ENCODE measurements around the gene LPA.
"Not testable (repeated sequence)": the region's sequence is repeated elsewhere in the genome, so short reads cannot be mapped to it uniquely, and the experiment has no call there.

Gene LPA, protein sequence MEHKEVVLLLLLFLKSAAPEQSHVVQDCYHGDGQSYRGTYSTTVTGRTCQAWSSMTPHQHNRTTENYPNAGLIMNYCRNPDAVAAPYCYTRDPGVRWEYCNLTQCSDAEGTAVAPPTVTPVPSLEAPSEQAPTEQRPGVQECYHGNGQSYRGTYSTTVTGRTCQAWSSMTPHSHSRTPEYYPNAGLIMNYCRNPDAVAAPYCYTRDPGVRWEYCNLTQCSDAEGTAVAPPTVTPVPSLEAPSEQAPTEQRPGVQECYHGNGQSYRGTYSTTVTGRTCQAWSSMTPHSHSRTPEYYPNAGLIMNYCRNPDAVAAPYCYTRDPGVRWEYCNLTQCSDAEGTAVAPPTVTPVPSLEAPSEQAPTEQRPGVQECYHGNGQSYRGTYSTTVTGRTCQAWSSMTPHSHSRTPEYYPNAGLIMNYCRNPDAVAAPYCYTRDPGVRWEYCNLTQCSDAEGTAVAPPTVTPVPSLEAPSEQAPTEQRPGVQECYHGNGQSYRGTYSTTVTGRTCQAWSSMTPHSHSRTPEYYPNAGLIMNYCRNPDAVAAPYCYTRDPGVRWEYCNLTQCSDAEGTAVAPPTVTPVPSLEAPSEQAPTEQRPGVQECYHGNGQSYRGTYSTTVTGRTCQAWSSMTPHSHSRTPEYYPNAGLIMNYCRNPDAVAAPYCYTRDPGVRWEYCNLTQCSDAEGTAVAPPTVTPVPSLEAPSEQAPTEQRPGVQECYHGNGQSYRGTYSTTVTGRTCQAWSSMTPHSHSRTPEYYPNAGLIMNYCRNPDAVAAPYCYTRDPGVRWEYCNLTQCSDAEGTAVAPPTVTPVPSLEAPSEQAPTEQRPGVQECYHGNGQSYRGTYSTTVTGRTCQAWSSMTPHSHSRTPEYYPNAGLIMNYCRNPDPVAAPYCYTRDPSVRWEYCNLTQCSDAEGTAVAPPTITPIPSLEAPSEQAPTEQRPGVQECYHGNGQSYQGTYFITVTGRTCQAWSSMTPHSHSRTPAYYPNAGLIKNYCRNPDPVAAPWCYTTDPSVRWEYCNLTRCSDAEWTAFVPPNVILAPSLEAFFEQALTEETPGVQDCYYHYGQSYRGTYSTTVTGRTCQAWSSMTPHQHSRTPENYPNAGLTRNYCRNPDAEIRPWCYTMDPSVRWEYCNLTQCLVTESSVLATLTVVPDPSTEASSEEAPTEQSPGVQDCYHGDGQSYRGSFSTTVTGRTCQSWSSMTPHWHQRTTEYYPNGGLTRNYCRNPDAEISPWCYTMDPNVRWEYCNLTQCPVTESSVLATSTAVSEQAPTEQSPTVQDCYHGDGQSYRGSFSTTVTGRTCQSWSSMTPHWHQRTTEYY (N-terminal part only)
- total RNA-seq: 0 to 0.09 reads per million in 2 donors

DNA sequence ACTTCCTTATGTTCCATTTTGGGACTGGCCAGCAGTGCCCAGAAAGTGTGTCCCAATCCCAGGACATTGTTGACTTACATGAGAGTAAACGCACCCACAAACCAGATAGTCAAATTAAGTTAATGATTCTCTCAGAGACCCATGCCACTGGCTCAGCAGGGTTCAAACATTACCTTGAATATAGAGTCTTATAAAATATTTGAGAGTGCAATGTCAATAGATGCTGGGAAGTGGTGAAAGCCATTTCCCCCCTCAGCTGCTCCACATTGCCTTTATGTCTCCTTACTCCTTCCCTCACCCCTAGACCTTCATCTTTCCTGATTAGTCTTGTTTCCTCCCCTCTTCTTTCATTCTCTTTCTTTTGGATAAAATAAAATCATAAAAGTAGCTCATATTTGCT lies at the start of gene LPA:
LPA (minus strand) TSS at position 78 of the 400 bp plus-strand sequence; CDS start at position 17, 61 bp downstream.
- DNase-seq: not testable (repeated sequence)

DNA sequence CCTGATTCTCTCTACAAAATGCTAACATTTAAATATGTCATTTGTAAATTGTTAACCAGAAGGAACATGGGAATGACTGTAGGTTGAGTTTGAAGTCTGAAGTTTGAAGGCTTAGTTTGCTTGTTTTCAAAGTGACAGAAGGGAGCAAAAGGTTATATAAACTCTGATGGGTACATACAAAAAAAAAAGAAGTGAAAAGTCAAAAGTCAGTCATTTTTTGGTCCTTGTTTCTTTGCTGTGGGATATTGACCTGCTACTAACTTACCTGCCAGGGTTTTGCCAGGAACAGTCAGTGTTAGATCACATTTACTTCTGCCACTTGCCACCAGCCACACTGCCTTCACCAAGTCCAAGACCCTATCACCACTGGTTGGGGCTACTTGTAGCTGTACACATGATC lies 44.9 kb upstream of the LPA start:
- DNase-seq: not testable (repeated sequence)

DNA sequence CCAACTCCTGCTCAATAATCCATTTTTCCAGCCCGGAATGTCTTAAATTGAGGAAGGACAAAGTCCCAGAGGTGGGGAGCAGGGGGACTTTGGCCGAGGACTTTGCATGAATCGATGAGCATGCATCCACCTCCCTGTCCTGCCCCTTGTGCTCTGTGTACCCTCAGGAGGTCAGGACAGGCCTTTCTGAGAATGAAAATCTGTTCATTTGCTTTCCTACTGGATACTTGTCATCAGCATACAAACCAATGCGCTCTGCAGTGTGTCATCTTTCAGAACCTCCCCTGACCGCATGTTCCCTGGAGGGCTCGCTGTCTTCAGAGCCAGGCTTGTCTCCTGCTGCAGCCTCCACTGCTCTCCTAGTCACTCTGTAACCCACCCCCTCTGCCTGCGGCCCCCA lies 40.6 kb upstream of the LPA start:
- not testable (repeated sequence) for DNase-seq

DNA sequence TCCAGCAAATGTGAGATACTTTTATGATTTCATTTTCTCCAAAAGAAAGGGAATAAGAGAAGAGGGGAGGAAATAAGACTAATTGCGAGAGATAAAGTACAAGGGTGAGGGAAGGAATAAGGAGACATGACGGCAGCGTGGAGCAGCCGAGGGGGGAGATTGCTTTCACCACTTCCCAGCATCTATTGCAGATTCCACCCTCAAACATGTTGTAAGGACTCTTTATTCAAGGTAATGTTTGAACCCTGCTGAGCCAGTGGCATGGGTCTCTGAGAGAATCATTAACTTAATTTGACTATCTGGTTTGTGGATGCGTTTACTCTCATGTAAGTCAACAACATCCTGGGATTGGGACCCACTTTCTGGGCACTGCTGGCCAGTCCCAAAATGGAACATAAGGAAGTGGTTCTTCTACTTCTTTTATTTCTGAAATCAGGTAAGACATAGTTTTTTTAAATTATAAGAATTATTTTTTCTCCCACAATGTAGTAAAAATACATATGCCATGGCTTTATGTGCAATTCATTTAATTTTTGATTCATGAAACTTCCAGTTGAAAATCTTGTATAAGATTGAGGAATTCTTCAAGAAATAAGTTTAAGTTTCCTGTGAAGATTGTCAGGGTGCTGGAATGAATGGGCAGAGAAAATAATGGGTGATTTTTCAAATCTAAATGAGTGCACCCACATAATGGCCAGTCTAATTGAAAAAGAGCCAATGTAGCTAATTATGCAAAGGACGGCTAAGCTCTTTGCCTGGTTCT lies 38.0 kb upstream of the LPA start, which contains the start of gene PLG:
PLG (plus strand) TSS at position 327 of the 763 bp plus-strand sequence; CDS start at position 388, 61 bp downstream.
- DNase-seq: not testable (repeated sequence)

DNA sequence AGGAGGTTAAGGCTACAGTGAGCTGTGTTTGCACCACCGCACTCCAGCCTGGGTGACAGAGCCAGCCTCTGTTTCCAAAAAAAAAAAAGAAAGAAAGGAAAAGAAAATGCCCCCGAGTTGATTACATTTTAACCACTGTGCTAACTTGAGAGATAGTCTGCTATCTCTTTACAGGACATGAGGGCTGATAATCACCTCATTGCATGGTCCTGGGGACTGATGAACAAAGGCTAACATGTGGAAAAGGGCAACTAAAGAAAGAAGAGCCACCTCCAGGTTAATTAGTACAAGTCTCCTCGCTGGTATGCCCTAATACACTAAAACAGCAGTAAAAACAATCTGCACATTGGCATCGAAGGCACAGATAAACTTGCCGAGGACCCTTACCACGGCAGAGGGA lies 33.8 kb upstream of the LPA start:
- DNase-seq: no peak

DNA sequence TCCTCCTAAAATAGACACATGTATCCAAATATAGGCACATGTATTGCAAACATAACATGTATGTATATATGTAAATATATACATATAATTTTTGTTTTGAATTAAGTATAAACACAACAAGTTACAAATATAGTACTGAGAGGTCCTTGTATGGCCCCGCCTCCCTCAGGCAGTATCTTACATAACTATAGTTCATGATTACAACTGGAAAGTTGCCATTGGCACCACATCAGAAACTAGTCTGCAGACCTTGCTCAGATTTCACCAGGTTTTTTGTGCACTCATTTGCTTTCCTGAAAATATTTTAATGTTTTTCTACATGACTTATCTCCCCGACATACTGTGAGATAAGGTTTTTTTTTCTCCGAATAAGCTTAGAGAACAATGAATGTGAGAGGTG lies 32.8 kb upstream of the LPA start:
- not testable (repeated sequence) for DNase-seq

DNA sequence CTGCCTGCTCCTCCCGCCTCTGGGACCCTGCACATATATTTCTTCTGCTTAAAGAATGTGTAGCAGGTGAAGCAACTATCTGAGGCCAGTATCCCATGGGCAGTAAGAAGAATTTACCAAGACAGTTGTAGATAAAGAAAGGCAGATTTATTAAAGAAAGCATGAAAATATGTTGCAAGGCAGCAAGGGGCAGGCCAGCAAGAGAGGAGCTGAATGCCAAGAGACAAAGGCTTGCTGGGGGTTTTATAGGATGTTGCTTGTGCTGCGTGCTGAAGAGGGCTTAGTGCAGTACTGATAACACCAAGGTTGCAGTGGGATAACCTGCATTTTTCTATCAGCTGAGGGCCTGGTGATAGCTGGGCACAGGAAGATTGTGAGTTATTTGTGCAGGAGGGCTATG lies 31.5 kb upstream of the LPA start:
- not testable (repeated sequence) for DNase-seq

DNA sequence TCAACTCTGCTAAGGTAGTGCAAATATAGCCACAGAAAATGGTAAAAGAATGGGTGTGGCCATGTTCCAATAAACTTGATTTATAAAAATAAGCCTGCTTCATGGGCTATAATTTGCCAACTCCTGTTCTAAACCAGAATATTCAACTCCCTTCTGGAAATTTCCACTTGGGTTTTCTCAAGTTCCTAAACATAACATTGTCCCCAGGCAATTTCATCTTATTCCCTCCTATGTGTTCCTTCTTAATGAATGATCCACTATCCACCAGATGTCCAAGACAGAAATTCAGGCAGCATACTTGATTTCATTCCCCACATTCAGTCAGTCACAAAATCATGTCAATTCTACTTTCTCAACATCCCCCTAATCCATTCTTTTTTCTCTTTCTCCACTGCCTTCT lies 30.9 kb upstream of the LPA start:
- DNase-seq: not testable (repeated sequence)

DNA sequence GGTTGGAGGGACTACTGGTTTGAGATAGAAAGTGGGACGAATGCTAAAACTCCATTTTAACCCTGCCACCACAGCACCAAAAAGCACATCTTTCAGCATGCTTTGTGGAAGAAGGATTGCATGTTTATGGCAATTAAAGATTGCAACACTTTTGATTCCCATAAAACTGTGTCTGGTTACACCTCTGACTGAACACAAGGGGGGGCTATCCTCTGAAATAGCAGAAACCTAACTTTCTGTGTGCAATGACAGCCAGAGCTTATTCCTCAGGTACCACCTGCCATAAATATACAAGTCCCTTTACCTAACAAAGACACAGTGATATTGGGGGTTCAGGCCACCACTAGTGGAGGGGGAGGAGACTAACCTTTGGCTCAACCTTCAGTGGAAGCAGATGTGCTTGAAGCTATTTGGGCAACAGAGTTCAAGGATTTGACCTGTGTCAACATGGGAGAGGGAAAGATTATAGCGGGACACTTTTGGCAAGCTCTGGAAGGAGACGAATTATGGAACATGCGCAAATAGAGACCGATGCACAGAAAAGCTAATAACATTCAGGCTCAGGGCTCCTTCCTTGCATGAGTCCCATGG lies 28.4 kb upstream of the LPA start:
- DNase-seq: no peak

DNA sequence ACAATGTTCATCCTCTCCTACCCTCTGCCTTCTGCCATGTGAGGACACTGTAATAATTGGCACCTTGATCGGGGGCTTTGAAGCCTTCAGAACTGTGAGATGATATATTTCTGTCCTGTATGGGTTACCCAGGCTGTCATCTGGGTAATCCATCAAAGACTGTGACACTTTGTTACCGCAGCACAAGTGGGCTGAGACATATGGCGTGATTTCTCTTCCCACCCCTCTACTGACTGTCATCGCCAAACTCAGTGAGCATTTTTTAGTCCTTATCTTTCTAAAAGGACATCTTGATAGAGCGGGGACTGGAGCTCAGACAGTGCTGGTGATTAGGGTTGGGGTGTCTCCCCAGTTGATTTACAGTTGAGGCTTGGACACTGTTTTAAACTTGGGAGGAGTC lies 27.5 kb upstream of the LPA start:
- DNase-seq: no peak

DNA sequence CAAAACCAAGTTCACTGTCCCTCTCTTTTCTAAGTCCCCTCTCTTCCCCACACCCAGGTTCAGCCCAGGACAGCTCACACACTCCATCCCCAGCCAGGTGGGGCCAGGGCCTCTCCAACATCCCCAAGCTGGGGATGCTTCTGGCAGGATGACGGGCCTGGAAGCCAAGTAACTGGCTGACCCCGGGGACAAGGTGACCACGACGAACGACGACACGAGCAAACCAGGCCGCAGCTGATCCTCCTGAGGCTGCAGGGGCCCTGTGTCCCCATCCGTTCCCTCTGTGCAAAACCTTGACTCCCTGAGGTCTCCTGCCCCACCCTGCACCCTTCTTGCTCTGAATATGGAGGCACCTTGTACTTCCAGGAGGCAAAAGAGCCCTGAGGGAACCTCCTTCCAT lies 26.4 kb upstream of the LPA start:
- no peak for DNase-seq

DNA sequence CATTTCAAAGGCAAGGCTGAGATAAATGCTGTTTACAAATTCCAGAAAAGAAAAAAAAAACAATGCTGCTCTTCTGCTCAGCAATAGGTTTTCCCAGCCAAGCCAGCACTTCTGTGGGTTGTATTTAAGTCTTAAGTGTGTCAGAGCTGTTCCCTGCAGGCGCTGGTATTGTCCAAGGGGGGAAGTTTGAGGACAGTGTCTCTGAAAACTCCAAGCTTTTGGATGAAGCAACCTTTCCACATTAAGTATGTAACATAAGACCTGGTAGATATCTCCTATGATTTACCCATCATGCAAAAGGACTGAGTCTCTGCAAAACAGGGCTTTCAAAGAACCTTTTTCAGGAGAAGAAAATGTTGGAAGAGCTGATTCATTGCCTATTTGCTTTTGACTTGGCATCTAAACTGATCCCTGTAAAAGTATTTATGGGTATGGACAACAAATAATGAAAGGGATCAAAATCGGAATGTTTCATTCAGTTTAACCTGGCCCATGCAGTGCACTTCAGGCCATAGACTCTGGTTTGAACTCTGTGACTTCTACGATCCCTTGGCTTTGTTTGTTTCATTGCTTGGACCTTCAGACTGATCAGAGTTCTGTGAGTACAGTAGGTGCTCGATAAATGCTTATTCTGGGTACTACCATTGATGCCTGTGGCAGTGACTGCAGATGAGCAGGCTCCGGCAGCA lies 21.8 kb upstream of the LPA start:
- DNase-seq: no peak

DNA sequence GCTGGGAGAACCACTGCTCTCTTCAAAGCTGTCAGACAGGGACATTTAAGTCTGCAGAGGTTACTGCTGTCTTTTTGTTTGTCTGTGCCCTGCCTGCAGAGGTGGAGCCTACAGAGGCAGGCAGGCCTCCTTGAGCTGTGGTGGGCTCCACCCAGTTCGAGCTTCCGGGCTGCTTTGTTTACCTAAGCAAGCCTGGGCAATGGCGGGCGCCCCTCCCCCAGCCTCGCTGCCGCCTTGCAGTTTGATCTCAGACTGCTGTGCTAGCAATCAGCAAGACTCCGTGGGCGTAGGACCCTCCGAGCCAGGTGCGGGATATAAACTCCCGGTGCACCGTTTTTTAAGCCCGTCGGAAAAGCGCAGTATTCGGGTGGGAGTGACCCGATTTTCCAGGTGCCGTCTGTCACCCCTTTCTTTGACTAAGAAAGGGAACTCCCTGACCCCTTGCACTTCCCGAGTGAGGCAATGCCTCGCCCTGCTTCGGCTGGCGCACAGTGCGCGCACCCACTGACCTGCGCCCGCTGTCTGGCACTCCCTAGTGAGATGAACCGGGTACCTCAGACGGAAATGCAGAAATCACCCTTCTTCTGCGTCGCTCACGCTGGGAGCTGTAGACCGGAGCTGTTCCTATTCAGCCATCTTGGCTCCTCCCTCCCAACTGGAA lies 21.2 kb upstream of the LPA start:
- DNase-seq: not testable (repeated sequence)

DNA sequence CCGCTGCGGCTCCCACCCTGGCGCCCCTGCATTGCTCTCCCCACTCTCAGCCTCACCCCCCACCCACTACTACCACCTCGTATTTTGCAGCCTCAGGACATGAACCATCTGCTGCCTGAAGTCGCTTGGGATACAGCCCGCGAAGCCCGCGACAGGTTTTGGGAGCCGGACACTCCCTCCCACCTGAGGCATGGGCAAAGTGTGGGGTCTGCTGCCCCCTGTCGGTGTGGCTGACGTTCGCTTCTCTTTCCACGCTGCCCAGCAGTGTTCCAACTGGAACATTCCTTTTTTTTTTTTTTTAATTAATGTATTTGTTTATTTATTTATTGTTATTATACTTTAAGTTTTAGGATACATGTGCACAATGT lies 15.3 kb upstream of the LPA start:
- DNase-seq: no peak

DNA sequence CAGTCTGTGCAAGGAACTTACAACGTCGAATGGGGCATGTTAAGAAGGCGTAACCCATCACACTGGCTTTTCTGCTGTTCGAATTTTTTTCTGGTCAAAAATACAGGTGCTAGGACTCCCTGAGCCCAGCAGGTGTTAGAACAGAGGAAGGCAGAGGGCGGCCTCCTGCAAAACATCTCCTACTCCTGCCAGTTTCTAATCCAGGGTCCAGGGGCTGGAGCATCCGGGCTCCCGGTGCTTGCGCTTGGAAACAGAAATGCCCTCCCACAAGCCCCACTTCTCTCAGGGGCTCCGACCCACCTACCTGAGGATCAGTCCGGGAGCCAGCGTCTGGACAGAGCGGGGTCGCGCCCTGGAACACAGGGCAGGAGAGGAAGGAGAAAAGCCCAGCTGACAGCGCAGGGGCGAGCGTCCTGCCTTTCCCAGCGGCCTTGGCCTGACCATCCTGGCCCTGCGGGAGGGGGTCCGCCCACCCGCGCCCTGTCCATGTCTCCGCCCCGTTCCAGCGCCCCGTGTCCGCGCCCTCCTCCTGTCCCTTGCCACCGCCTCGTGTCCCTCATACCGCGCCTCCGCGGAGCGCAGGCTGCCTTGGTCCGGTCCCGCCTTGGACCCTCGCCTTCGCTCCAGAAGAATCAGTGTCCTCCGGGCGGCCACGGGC lies 14.8 kb upstream of the LPA start:
- DNase-seq: no peak

DNA sequence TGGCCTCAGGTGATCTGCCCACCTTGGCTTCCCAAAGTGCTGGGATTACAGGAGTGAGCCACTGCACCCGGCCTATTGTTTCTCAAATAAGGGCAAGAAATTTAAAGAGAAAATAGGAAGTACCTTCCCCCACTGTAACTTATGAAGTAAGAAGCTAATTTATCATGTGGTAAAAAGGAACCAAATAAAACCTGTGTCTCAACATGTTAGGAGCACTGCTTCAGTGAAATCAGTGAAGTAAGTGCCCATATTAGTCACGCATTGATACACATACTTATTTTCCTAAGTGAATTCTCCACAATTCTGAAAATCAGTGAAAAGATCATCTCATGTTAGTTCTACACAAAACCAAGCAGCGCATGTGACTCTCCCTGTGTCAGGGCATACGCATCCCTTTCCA lies 14.2 kb upstream of the LPA start:
- DNase-seq: no peak

DNA sequence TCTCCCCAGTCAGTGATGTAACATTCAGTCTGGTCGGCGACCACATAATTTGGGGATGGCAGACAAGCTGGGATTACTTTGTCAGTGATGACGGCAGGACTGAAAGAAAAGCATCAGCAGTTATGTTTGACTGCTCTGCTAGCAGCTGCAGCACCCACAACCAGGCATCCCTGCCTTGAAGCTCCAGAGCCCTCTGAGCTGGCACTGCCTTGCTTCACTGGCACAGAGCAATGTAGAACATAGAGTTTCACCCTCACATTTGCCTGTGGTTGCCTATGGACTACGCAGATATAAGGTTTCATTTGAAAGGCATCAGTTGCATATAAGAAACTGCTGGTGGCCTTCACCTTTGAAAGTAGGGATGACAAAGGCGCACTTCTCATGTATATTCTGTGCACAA lies 12.3 kb upstream of the LPA start:
- not testable (repeated sequence) for DNase-seq

DNA sequence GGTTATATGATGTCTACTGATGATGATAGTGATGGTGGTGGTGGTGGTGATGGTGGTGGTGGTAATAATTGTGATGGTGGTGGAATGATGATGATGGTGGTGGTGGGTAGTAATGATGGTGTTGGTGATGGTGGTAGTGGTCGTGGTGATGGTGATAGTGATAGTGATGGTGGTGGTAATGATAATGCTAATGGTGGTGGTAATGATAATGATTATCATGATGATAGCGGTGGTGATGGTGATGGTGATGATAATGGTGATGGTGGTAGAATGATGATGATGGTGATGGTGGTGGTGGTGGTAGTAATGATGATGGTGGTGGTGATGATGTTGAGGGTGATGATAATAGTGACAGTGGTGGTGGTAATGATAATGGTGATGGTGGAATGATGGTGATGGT lies 4.5 kb upstream of the LPA start:
- no peak for DNase-seq

DNA sequence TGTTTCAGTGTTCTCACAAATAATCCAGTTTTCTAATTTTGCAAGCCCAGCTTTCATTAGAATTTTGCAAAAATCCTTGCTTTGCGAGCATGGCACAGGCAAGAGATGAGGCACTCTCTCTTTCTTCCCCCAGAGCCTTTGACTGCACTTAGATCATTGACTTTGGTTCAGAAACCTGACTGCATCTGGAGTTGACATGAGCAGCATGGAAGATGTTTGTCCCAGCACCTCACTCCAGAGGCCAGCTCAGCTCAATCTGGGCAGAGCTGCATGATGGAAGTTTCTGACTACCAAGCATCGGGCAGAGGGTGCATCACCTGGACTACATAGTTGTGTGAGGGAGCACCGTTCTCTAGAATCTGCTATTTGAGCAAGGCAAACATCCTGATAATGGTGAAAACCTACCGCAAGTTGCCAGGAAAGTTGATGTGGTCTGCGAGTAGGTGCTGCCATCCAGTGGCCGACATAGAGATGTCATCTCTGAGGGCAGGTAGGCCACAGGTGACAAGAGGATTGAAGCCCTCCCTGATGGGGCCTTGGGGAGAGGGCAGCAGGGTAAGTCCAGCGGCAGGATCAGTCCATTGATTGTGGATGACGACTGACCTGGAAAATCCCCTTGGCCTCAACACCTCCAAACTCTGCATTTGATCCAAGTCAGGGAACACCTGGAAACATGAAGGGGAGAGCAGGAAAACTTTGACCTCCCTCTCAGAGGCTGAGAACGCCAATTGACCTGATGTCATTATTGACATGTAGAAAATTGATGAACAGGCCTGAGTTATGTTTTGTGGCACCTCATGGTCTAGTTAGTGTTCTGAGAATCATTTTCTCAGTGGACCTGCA lies 3.8 kb upstream of the LPA start:
- no peak for DNase-seq

Measured in activated gamma-delta T cell (primary cell).